Loucy (cell line): ENCODE measurements around the gene KANSL1.
A peak's percentile ranks its signal among the peaks of the same experiment; 100 is the strongest.

Source experiments
- H2AFZ ChIP-seq: fragments of 200-600 bp; sonication (generic); 2 replicates; pipeline ENCODE4 v1.6.0; 2016; ENCODE audit warnings: antibody characterized with exemption, mild to moderate bottlenecking, low read length, moderate library complexity
- H3F3A ChIP-seq: fragments of 200-600 bp; 2 replicates; pipeline ENCODE4 v1.6.0; 2016; ENCODE audit warnings: antibody characterized with exemption, low read depth, mild to moderate bottlenecking
- H3K27me3 ChIP-seq: fragments of 200-600 bp; sonication (generic); 2 replicates; pipeline ENCODE4 v1.6.1; 2014; ENCODE audit warnings: low read length, mild to moderate bottlenecking; ENCODE audit not compliant: insufficient read depth, poor library complexity, severe bottlenecking
- H3K36me3 ChIP-seq: fragments of 200-600 bp; sonication (generic); 2 replicates; pipeline ENCODE4 v1.6.1; 2016; ENCODE audit warnings: low read length; ENCODE audit not compliant: insufficient read depth
- H3K4me1 ChIP-seq: fragments of 200-600 bp; sonication (generic); 2 replicates; pipeline ENCODE4 v1.5.1; 2014; ENCODE audit warnings: low read length, mild to moderate bottlenecking; ENCODE audit not compliant: insufficient read depth, poor library complexity, severe bottlenecking
- H3K4me2 ChIP-seq: fragments of 200-600 bp; sonication (generic); 2 replicates; pipeline ENCODE4 v1.6.0; 2014; ENCODE audit warnings: antibody characterized with exemption, low read length, low read depth, mild to moderate bottlenecking; ENCODE audit not compliant: poor library complexity, severe bottlenecking
- H3K4me3 ChIP-seq: fragments of 200-600 bp; sonication (generic); 2 replicates; pipeline ENCODE4 v1.5.1; 2014; ENCODE audit warnings: low read length, mild to moderate bottlenecking, mixed read lengths; ENCODE audit not compliant: poor library complexity, severe bottlenecking
- H3K79me2 ChIP-seq: fragments of 200-600 bp; sonication (generic); 2 replicates; pipeline ENCODE4 v1.6.1; 2014; ENCODE audit warnings: low read length; ENCODE audit not compliant: insufficient read depth
- H3K9ac ChIP-seq: fragments of 200-600 bp; sonication (generic); 2 replicates; pipeline ENCODE4 v1.6.0; 2014; ENCODE audit warnings: mild to moderate bottlenecking, low read depth, low read length, moderate library complexity; ENCODE audit not compliant: poor library complexity, severe bottlenecking
- H3K9me2 ChIP-seq: fragments of 200-600 bp; sonication (generic); replicated peaks from 2 replicates; pipeline ENCODE4 v1.6.1; 2016; ENCODE audit warnings: low read depth, low read length, mixed read lengths
- H3K9me3 ChIP-seq: fragments of 200-600 bp; sonication (generic); 2 replicates; pipeline ENCODE4 v1.6.1; 2014; ENCODE audit warnings: mild to moderate bottlenecking, antibody characterized with exemption, low read length, low read depth; ENCODE audit not compliant: insufficient read depth
- H4K20me1 ChIP-seq: fragments of 200-600 bp; sonication (generic); 2 replicates; pipeline ENCODE4 v1.6.0; 2014; ENCODE audit warnings: antibody characterized with exemption, low read length, mild to moderate bottlenecking; ENCODE audit not compliant: insufficient read depth, poor library complexity, severe bottlenecking
- CTCF ChIP-seq: fragments of 200-600 bp; sonication (generic); conservative IDR thresholded peaks from 2 replicates; pipeline ENCODE4 v1.5.1; 2014; ENCODE audit warnings: mild to moderate bottlenecking, antibody characterized with exemption, low read length
- EZH2phosphoT487 ChIP-seq: fragments of 200-600 bp; IDR thresholded peaks from 2 replicates; pipeline ENCODE4 v1.6.1; 2018; ENCODE audit warnings: antibody characterized with exemption, mild to moderate bottlenecking, moderate library complexity, borderline replicate concordance

The KANSL1 gene

GRCh38 chr17:46064460-46064859, 128.8 kb downstream of the KANSL1 start:
- Histone ChIP-seq H3K4me3 (no peak overlapping the region), H3K27me3 (no peaks in the 10 kb centered on the region), H3K9me3 (no peaks in the 10 kb centered on the region), H3K36me3 (peaks cover 75% of the 10 kb centered on the region), H3K4me1 (no peaks in the 10 kb centered on the region), H3K9ac (no peak overlapping the region), H4K20me1 (peaks cover 14% of the 10 kb centered on the region), H3K79me2 (peaks cover 17% of the 10 kb centered on the region), H3F3A (no peaks in the 10 kb centered on the region), H3K4me2 (no peak overlapping the region), H2AFZ (no peak overlapping the region), H3K9me2 (no peaks in the 10 kb centered on the region)
- TF ChIP-seq CTCF, result no peak
- TF ChIP-seq EZH2phosphoT487, result no peak

- Histone ChIP-seq H3K9me3 (no peaks in the 10 kb centered on the region), H3K27me3 (no peaks in the 10 kb centered on the region), H3K4me2 (no peak overlapping the region), H3F3A (no peaks in the 10 kb centered on the region), H3K79me2 (peaks cover 9% of the 10 kb centered on the region; the same call in 1 of the 2 replicates), H4K20me1 (peaks cover 14% of the 10 kb centered on the region), H3K9ac (no peak overlapping the region), H3K4me1 (no peaks in the 10 kb centered on the region), H3K36me3 (peaks cover 74% of the 10 kb centered on the region), H3K4me3 (no peak overlapping the region), H2AFZ (no peak overlapping the region), H3K9me2 (no peaks in the 10 kb centered on the region)
- TF ChIP-seq EZH2phosphoT487 (no peak), CTCF (no peak)
These were observed 130.0 kb downstream of the KANSL1 start for GRCh38 chr17:46063241-46063640.

- H3K4me1 ChIP-seq, result no peaks in the 10 kb centered on the region
- H3K9me2 ChIP-seq, result no peaks in the 10 kb centered on the region
- H3K4me2 ChIP-seq, result no peak overlapping the region
- TF ChIP-seq CTCF (peak; percentile 54), EZH2phosphoT487 (no peak)
- H4K20me1 ChIP-seq, result peaks cover 14% of the 10 kb centered on the region
- no peaks in the 10 kb centered on the region for H3K9me3 ChIP-seq
- no peaks in the 10 kb centered on the region for H3K27me3 ChIP-seq
- no peak overlapping the region for H2AFZ ChIP-seq
- no peak overlapping the region for H3K4me3 ChIP-seq
- H3K79me2 ChIP-seq, result peaks cover 9% of the 10 kb centered on the region; the same call in 1 of the 2 replicates
- H3K36me3 ChIP-seq, result peaks cover 75% of the 10 kb centered on the region
- no peak overlapping the region for H3K9ac ChIP-seq
- H3F3A ChIP-seq, result no peaks in the 10 kb centered on the region
These were observed 131.8 kb downstream of the KANSL1 start for GRCh38 chr17:46061435-46061834.
